ENCODE data around the gene PLXNA3. TPM values are rescaled to one million over a fixed set of nuclear protein-coding genes. Genes with fewer than 3 reads are reported as not detected.

Gene PLXNA3
- total and polyA plus RNA-seq, 2 donors (not counting 1 experiment from before 2014, with no cell fraction given), result 17.8 to 18.4 TPM

DNA sequence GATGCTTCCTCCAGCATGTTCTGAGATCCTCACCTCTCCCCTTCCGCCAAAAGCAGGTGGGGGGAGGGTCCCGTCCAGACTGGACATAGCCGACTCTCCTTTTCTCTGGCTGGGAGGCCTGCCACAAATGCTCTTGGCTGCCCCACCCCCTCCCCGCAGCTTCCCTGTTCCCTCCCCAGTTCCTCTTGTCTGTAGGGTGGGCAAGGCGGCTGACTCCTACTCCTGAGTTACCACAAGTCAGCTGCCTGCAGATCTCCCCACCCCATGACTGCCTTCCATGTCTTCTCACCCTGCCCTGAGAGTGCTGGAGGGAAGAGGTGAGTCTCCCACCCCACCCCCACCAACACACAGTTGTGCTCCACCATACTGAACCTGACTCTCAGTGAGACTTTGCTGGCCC is 26.7 kb upstream of the PLXNA3 start:
- TF ChIP-seq, protein P1, sequence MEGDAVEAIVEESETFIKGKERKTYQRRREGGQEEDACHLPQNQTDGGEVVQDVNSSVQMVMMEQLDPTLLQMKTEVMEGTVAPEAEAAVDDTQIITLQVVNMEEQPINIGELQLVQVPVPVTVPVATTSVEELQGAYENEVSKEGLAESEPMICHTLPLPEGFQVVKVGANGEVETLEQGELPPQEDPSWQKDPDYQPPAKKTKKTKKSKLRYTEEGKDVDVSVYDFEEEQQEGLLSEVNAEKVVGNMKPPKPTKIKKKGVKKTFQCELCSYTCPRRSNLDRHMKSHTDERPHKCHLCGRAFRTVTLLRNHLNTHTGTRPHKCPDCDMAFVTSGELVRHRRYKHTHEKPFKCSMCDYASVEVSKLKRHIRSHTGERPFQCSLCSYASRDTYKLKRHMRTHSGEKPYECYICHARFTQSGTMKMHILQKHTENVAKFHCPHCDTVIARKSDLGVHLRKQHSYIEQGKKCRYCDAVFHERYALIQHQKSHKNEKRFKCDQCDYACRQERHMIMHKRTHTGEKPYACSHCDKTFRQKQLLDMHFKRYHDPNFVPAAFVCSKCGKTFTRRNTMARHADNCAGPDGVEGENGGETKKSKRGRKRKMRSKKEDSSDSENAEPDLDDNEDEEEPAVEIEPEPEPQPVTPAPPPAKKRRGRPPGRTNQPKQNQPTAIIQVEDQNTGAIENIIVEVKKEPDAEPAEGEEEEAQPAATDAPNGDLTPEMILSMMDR (conservative IDR thresholded peaks at IDR 0.05 in 1 of 2, IDR thresholded peaks at IDR 0.05 in 1 of 2; ENCODE audit: low read depth in 1 of 2, low read length in 2 of 2), result no peak
- no peak for TF ChIP-seq EZH2 (IDR thresholded peaks at IDR 0.05; ENCODE audit: low read length, missing control alignments)
- H3K79me2 ChIP-seq (ENCODE audit: control insufficient read depth, insufficient read depth, low read length), result peaks cover 14% of the 10 kb centered on the region
- no peak overlapping the region for H3K9ac ChIP-seq (ENCODE audit: insufficient read depth, low read length)
- peaks cover 5% of the 10 kb centered on the region for H3K36me3 ChIP-seq (ENCODE audit: control insufficient read depth, insufficient read depth, low read length)
- H2AFZ ChIP-seq (ENCODE audit: low read length), result no peak overlapping the region
- no peak for DNase-seq (ENCODE audit: low read depth in 2 of 2)
- H4K20me1 ChIP-seq (ENCODE audit: control insufficient read depth, extremely low read depth, insufficient read depth, low read length), result no peaks in the 10 kb centered on the region
- no peaks in the 10 kb centered on the region for H3K27me3 ChIP-seq (ENCODE audit: control insufficient read depth, insufficient read depth, low read length)
- no peak overlapping the region for H3K4me2 ChIP-seq (ENCODE audit: extremely low read depth, insufficient read depth, low read length)
- no peaks in the 10 kb centered on the region for H3K4me1 ChIP-seq (ENCODE audit: control insufficient read depth, extremely low read depth, insufficient read depth, low read length)
- no peak overlapping the region for H3K4me3 ChIP-seq (replicated peaks in 1 of 4; ENCODE audit: control extremely low read depth in 1 of 4, insufficient read depth in 1 of 4, low read depth in 3 of 4, low read length in 4 of 4)
- no peak overlapping the region for H3K27ac ChIP-seq (ENCODE audit: insufficient read depth, low read length)
- H3K9me3 ChIP-seq (ENCODE audit: control insufficient read depth, insufficient read depth, low read depth, low read length), result no peaks in the 10 kb centered on the region

DNA sequence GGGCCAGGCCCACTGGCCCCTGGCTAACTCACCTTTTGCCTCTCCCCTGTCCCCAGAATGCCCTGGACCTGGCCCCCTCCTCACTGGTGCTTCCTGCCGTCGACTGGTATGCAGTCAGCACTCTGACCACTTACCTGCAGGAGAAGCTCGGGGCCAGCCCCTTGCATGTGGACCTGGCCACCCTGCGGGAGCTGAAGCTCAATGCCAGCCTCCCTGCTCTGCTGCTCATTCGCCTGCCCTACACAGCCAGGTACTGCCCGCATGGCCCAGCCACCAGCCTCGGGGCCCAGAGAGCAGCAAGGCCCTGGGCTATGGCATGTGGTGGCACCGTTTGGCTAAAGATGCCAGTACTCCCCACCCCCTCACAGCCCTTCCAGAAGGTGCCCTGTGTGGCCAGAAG is 25.9 kb upstream of the PLXNA3 start:
- no peaks in the 10 kb centered on the region for H3K9me3 ChIP-seq (ENCODE audit: control insufficient read depth, insufficient read depth, low read depth, low read length)
- no peak overlapping the region for H3K9ac ChIP-seq (ENCODE audit: insufficient read depth, low read length)
- H3K79me2 ChIP-seq (ENCODE audit: control insufficient read depth, insufficient read depth, low read length), result peaks cover 16% of the 10 kb centered on the region
- H3K27ac ChIP-seq (ENCODE audit: insufficient read depth, low read length), result no peak overlapping the region
- no peaks in the 10 kb centered on the region for H3K4me1 ChIP-seq (ENCODE audit: control insufficient read depth, extremely low read depth, insufficient read depth, low read length)
- no peak overlapping the region for H3K4me2 ChIP-seq (ENCODE audit: extremely low read depth, insufficient read depth, low read length)
- TF ChIP-seq, protein P1 (conservative IDR thresholded peaks at IDR 0.05 in 1 of 2, IDR thresholded peaks at IDR 0.05 in 1 of 2; ENCODE audit: low read depth in 1 of 2, low read length in 2 of 2), result no peak
- no peak for TF ChIP-seq EZH2 (IDR thresholded peaks at IDR 0.05; ENCODE audit: low read length, missing control alignments)
- H4K20me1 ChIP-seq (ENCODE audit: control insufficient read depth, extremely low read depth, insufficient read depth, low read length), result no peaks in the 10 kb centered on the region
- H3K27me3 ChIP-seq (ENCODE audit: control insufficient read depth, insufficient read depth, low read length), result no peaks in the 10 kb centered on the region
- no peak for DNase-seq (ENCODE audit: low read depth in 2 of 2)
- H2AFZ ChIP-seq (ENCODE audit: low read length), result no peak overlapping the region
- no peak overlapping the region for H3K4me3 ChIP-seq (replicated peaks in 1 of 4; ENCODE audit: control extremely low read depth in 1 of 4, insufficient read depth in 1 of 4, low read depth in 3 of 4, low read length in 4 of 4)
- peaks cover 5% of the 10 kb centered on the region for H3K36me3 ChIP-seq (ENCODE audit: control insufficient read depth, insufficient read depth, low read length)

DNA sequence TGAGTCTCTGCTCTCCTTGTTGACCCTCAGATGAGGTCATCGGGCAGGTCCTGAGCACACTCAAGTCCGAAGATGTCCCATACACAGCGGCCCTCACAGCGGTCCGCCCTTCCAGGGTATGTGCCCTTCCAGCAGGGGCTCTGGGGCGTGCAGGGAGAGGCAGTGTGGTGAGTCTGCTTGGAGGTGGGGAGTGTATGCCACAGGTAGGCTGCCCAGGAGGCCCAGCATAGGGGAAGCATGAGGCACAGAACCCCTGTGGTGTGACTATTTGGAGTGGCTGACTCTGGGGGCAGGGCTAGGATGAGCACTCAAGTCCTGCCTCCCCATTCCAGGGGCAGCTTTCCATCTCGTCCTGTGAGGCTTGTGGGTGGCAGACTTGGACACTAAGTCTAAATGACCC is 24.5 kb upstream of the PLXNA3 start:
- no peaks in the 10 kb centered on the region for H3K4me1 ChIP-seq (ENCODE audit: control insufficient read depth, extremely low read depth, insufficient read depth, low read length)
- H2AFZ ChIP-seq (ENCODE audit: low read length), result no peak overlapping the region
- H3K9ac ChIP-seq (ENCODE audit: insufficient read depth, low read length), result no peak overlapping the region

More for the DNA sequence above, 24.5 kb upstream of the PLXNA3 start:
- Histone ChIP-seq H4K20me1 (ENCODE audit: control insufficient read depth, extremely low read depth, insufficient read depth, low read length) (no peaks in the 10 kb centered on the region), H3K9me3 (ENCODE audit: control insufficient read depth, insufficient read depth, low read depth, low read length) (no peaks in the 10 kb centered on the region), H3K79me2 (ENCODE audit: control insufficient read depth, insufficient read depth, low read length) (peaks cover 29% of the 10 kb centered on the region), H3K27me3 (ENCODE audit: control insufficient read depth, insufficient read depth, low read length) (no peaks in the 10 kb centered on the region), H3K4me3 (replicated peaks in 1 of 4; ENCODE audit: control extremely low read depth in 1 of 4, insufficient read depth in 1 of 4, low read depth in 3 of 4, low read length in 4 of 4) (no peak overlapping the region), H3K4me2 (ENCODE audit: extremely low read depth, insufficient read depth, low read length) (no peak overlapping the region), H3K27ac (ENCODE audit: insufficient read depth, low read length) (no peak overlapping the region), H3K36me3 (ENCODE audit: control insufficient read depth, insufficient read depth, low read length) (peaks cover 5% of the 10 kb centered on the region)
- no peak for DNase-seq (ENCODE audit: low read depth in 2 of 2)
- TF ChIP-seq EZH2 (IDR thresholded peaks at IDR 0.05; ENCODE audit: low read length, missing control alignments), result no peak
- TF ChIP-seq, protein P1 (conservative IDR thresholded peaks at IDR 0.05 in 1 of 2, IDR thresholded peaks at IDR 0.05 in 1 of 2; ENCODE audit: low read depth in 1 of 2, low read length in 2 of 2), result no peak
